Measurements from ENCODE around the gene FAM222B.

DNA sequence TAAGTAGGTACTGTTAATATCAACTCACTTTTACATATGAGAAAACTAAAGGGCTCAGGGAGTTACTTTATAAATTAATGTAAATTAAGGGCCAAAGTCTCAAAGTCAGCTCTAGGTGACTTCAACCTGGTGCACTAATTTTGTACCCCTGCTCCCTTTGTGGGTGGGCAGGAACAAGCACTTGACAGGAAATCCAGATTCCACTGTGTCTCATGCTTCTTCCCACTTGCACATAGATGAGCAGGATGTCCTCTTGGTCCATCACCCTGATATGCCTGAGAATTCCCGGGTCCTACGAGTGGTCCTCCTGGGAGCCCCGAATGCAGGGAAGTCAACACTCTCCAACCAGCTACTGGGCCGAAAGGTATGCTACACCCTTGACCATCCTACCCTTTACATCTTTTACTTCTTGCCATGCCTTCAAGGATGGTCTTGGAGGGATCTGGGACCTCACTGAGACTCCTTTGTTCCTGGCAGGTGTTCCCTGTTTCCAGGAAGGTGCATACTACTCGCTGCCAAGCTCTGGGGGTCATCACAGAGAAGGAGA lies 13.5 kb upstream of the FAM222B start:
- TF ChIP-seq, protein P1, sequence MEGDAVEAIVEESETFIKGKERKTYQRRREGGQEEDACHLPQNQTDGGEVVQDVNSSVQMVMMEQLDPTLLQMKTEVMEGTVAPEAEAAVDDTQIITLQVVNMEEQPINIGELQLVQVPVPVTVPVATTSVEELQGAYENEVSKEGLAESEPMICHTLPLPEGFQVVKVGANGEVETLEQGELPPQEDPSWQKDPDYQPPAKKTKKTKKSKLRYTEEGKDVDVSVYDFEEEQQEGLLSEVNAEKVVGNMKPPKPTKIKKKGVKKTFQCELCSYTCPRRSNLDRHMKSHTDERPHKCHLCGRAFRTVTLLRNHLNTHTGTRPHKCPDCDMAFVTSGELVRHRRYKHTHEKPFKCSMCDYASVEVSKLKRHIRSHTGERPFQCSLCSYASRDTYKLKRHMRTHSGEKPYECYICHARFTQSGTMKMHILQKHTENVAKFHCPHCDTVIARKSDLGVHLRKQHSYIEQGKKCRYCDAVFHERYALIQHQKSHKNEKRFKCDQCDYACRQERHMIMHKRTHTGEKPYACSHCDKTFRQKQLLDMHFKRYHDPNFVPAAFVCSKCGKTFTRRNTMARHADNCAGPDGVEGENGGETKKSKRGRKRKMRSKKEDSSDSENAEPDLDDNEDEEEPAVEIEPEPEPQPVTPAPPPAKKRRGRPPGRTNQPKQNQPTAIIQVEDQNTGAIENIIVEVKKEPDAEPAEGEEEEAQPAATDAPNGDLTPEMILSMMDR (conservative IDR thresholded peaks at IDR 0.05; ENCODE audit: low read depth, low read length) = no peak
- TF ChIP-seq EZH2phosphoT487 (IDR thresholded peaks at IDR 0.05; ENCODE audit: borderline replicate concordance, low read length) = no peak
- TF ChIP-seq EZH2 (IDR thresholded peaks at IDR 0.05; ENCODE audit: low read length, unreplicated experiment) = no peak

Data from PC-3 (cell line).